Measurements from ENCODE around the gene EML4.
"Not testable (repeated sequence)": the region's sequence is repeated elsewhere in the genome, so short reads cannot be mapped to it uniquely, and the experiment has no call there.

The EML4 gene

GRCh38 chr2:42270757-42271156, 101.6 kb downstream of the EML4 start:
- no peak for DNase-seq

DNA sequence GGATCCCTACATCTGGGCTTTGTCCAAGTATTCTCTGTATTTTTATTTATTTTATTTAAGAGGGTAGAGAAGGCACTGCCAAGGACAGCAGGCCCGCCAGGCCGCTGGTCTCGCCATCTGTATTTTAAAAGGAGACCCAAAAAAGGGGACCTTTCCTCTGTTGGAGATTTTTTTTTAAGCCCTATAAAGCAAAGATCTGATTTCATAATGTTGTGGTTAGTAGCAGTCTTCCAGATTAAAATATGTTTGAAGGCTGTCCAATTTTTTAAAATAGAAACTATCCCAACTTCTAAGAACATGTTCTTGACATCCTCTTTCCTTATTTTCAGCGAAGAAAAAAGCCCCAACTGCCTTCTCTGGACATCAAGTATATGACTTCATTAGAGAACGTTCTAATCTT, 102.1 kb downstream of the EML4 start:
- not testable (repeated sequence) for DNase-seq

GRCh38 chr2:42274863-42275262, 105.7 kb downstream of the EML4 start:
- DNase-seq: no peak

DNA sequence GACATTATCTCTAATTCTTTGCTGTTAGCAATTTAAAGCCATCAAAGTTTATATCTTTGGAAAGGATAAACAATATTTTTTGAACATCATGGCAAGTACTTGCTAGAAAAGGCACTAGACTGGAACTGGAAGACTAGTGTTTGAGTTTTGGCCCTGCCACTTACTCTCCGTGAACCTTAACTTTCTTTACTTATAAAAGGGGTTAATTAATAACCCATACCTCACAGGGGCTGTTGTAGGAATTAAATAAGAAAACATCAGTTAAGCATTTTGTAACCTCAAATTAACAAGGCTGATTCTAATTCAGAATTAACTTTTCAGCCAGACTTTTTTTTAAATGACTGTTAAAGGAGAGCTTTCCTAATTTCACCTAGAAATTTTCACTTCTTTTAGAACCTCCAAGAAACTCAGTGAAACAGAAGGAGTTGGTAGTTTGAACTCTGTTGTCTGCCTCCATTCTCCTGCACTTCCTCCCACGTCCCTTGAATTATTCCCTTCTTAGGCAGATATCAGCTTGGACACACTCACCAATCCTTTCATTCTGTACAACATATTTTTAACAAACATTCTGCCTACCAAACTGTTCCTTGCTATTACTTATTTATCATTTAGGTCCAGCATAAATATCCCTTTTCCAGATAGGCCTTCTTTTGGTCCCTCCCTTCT, 112.4 kb downstream of the EML4 start:
- DNase-seq: no peak

GRCh38 chr2:42284019-42284418, 114.9 kb downstream of the EML4 start:
- no peak for DNase-seq

DNA sequence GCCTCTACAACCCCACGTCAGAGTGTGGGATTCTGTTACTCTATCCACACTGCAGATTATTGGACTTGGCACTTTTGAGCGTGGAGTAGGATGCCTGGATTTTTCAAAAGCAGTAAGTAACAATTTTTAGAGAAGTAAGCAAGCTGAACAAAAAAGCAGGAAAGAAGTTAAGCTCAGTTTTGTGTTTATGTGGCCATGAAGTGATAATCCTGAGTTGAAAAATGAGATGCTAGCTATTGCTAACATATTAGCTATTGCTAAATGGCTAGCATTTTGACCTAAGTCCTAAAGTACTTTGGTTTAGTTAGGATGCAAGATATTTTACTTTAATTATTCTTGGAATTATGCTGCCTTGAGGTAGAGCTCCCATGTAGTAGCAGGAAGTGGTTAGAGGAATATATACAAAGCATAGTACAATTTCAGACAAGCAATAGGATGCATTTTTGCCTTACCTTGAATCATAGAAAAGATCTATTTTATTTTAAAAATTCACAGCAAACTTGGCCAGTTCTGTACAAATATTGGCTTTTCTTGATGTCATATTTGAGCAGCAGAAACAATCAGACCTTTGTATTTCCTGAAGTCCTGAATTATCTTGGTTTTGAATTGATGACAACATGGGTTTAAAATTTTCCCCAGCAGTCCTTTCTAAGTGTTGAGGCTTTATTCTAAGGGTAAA, 117.3 kb downstream of the EML4 start:
- DNase-seq: no peak

- DNase-seq: no peak
Measured at GRCh38 chr2:42288811-42289210, 119.7 kb downstream of the EML4 start.

- DNase-seq: no peak
Measured at GRCh38 chr2:42289222-42289621, 120.1 kb downstream of the EML4 start.

GRCh38 chr2:42290005-42290404, 120.9 kb downstream of the EML4 start:
- no peak for DNase-seq

GRCh38 chr2:42293019-42293418, 123.9 kb downstream of the EML4 start:
- DNase-seq: no peak

GRCh38 chr2:42296226-42296625, 127.1 kb downstream of the EML4 start:
- no peak for DNase-seq

- DNase-seq: no peak
Measured at GRCh38 chr2:42297322-42297936, 128.3 kb downstream of the EML4 start.

- no peak for DNase-seq
Measured at GRCh38 chr2:42298132-42298531, 129.0 kb downstream of the EML4 start.

DNA sequence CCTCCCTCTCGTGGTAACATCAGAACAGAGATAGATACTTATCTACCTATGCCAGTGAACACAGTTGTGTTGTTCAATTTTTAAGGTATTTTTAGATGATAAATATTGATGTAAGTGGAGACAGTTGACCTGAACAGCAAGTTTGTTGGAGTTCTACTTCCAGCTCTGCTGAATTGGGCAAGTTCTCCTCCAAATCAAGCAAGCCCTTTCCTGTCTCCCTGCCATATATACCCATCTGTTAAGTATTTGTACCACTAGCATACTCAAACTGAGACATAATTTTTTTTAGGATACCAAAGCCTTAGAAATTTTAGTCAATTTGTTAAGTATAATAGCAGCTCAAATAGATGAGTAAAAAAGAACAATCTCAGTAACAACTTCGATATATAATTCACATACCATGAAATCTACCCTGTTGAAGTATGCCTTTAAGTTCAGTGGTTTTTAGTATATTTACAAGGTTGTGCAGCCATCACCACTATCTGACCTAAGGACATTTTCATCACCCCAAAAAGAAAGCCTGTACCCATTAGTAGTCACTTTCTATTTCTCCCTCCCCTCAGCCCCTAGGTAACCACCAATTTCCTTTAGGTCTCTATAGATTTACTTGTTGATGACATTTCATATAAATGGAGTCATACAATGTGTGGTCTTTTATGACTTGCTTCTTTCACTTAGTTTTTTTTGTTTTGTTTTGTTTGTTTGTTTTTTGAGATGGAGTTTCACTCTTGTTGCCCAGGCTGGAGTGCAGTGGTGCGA, 130.0 kb downstream of the EML4 start:
- no peak for DNase-seq

- no peak for DNase-seq
Measured at GRCh38 chr2:42300527-42300926, 131.4 kb downstream of the EML4 start.

- DNase-seq: no peak
Measured at GRCh38 chr2:42303252-42303651, 134.1 kb downstream of the EML4 start.

DNA sequence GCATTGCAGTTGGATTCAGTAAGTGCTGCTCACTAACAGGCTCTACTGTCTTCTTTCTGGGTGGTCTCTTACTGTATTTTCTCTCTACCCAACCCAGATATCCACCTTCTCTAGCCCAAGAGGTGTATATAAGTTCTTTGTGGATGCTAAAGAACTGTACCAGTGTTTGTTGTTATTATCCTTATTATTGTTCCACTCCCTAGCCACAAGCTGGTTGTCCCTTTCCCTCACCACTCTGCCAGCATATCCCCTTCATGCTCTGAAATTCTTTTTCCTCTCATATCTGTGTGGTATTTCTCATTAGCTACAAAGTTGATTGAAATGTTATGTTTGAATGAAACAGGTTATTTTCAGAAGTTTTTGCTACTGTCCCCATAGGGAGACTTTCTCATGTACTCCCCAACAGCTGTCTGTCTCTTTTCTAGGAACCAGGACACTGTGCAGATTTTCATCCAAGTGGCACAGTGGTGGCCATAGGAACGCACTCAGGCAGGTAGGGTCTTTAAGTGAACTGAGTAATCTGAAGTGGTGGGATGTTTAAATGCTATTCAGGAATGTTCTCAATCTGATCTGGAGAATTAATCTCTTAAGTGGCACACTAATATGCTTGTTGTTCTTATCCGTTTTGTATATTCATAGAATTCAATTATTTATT, 135.0 kb downstream of the EML4 start:
- no peak for DNase-seq

DNA sequence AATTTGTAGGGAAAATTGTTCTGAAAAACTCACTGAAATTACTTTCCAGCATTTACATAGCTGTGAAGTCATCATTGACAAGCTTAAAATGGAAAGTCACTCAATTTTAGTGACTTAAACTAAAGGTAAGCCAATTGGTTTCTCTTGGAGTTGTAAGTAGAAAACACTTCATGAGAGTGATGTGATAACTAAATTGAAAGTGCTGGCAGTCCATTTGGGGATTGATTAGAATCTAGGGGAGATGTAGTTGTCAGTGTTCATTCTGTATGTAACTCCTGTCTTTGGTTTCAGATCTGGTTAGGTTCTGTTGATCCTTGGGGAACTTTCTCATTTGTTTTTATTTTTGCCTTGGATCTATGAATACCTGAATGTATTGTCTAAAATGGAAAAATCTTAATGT, 138.0 kb downstream of the EML4 start:
- no peak for DNase-seq

DNA sequence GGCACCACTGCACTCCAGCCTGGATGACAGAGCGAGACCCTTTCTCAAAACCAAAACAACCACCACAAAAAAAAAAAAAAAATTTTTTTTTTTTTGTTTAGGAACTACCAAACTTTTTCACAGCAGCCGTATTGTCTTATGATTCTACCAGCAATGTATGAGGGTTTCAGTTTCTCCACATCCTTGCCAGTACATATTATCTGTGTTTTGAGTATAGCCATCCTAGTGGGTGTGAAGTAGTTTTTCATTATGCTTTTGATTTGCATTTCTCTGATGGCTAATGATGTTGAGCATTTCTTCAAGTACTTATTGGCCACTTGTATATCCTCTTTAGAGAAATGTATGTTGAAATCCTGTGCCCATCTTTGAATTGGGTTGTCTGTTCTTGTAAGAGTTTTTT, 140.2 kb downstream of the EML4 start:
- DNase-seq: no peak

- no peak for DNase-seq
Measured at GRCh38 chr2:42310007-42310515, 140.9 kb downstream of the EML4 start.

DNA sequence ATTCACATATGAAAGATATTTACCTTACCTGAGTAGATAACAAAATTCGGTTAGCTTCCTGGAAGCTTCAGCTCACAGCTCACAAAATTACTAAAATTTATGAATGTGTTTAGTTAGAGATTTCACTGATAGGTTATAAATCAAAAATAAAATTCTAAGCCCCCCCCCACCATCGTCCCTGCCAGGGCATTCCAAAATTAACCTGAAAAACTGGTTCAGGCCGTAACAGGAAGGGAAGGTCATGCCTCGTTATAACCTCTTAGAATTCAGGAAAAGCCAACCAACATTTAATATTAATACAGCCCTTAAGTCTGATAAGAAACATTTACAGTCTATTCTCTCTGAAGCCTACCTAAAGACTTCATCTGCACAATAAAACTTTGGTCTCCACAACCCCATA, 143.0 kb downstream of the EML4 start:
- no peak for DNase-seq

- DNase-seq: no peak
Measured at GRCh38 chr2:42314892-42315468, 145.8 kb downstream of the EML4 start.

Data from SIG-M5 (cell line).